HG03460 (cell line): Measurements from ENCODE around the gene NUDT15.
"Not testable (repeated sequence)": the region's sequence is repeated elsewhere in the genome, so short reads cannot be mapped to it uniquely, and the experiment has no call there.

Experiments used
- ATAC-seq: cut with Tn5 transposase; IDR thresholded peaks from one replicate; pipeline ENCODE4 v1.9.1; 2021; ENCODE audit not compliant: unreplicated experiment

The NUDT15 gene

GRCh38 chr13:48037346-48038173 lies at the start of gene NUDT15:
NUDT15 (plus strand) TSS chr13:48037726; CDS start chr13:48037747, 21 bp downstream.
- peak; percentile 94 for ATAC-seq

- no peak for ATAC-seq
Observed at GRCh38 chr13:47990427-47990826, 47.1 kb upstream of the NUDT15 start.

GRCh38 chr13:47990920-47991466 lies 46.5 kb upstream of the NUDT15 start:
- ATAC-seq: no peak

DNA sequence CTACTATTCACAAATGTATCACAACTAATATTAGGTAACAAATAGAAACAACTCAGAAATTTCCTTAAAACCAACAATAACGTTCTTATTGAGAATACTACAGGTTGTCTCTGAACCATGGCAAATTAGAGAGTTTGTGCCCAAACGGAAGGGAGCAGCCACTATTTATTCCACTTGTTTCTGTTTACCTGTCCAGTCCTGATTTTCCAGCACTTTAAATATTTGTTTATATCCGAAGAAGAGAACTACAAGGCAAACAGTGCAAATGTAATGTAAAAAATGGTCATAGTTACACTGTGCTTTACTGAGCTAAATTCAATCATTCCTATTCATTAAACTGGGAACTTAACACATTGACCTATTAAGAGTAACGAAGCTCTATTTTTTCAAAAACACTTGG lies 45.7 kb upstream of the NUDT15 start:
- no peak for ATAC-seq

GRCh38 chr13:47997384-47997783 lies 40.1 kb upstream of the NUDT15 start:
- ATAC-seq: no peak

DNA sequence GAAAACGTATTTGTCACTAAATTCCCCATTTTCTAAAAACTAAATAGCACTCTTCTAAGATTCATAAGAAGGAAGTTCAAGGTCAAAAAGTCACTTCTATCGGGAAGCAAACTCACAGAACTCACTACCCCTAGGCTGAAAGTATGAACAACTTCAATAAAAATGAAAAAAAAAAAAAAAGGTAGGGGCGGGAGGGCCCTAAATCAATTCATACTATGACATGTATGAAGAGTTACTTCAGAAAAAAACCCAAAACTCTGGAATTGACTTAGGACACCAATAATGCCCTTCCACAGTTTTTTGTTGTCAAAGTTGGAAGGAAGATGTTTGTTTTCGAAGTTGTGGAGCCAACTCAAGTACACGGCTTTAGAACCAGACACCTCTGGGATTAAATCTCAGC lies 37.6 kb upstream of the NUDT15 start:
- no peak for ATAC-seq

- ATAC-seq: peak; percentile 35
Observed at GRCh38 chr13:48000559-48001113, 36.9 kb upstream of the NUDT15 start.

- peak; percentile 99 for ATAC-seq
Observed at GRCh38 chr13:48001114-48001881, 36.2 kb upstream of the NUDT15 start, which contains the start of gene SUCLA2. SUCLA2 (minus strand) TSS chr13:48001273; CDS start chr13:48001269, 4 bp downstream.

DNA sequence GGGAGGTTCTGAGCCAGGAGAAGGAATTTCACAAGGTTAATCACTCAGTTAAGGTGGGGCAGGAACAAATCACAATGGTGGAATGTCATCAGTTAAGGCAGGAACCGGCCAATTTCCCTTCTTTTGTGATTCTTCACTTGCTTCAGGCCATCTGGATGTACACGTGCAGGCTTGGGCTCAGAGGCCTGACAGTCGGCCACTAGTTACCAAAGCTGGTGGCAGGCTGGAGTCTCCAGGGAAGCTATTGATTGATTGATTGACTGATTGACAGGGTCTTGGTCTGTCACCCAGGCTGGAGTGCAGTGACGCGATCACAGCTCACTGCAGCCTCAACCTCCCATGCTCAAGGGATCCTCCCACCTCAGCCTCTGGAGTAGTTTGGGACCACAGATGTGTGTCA lies 35.5 kb upstream of the NUDT15 start:
- ATAC-seq: not testable (repeated sequence)

- no peak for ATAC-seq
Observed at GRCh38 chr13:48004201-48004600, 33.3 kb upstream of the NUDT15 start.

- no peak for ATAC-seq
Observed at GRCh38 chr13:48006396-48006795, 31.1 kb upstream of the NUDT15 start.

- no peak for ATAC-seq
Observed at GRCh38 chr13:48009284-48009683, 28.2 kb upstream of the NUDT15 start.

DNA sequence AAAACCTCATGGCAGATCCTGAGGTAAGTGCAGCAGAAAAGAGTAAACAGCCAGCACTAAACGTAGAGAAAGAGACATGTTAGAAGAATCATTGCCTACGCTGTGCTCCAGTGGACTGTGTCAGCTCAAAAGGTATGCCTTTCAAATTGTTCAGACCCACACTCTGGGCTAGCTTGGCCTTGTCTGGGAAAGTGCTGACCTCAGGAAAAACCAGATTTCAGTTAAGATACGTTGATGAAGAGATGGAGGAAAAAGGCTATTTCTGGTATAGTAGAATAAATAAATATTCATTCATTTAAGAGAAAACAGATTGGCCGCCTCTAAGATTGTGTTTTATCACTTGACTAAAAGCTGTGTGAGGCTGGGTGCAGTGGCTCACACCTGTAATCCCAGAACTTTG lies 26.8 kb upstream of the NUDT15 start:
- ATAC-seq: no peak

GRCh38 chr13:48012668-48013067 lies 24.9 kb upstream of the NUDT15 start:
- ATAC-seq: no peak

DNA sequence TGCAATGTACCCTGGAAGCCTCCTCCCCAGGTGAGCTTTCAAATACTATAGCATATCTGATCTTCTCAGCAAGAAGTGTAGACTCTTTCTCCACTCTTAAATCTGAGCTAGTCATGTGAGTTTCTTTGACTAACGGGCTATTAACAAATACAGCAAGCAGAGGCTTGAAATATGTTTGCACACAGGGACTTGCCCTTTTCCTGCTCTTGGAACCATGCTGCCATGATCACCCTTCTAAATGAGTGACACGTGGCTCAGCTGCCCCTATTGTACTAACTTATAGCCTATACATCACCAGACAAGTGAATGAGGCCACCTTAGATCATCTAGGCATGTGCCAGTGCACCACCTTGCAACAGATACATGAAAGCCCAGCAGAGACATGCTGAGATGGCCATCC lies 23.2 kb upstream of the NUDT15 start:
- ATAC-seq: no peak

GRCh38 chr13:48018637-48019036 lies 18.9 kb upstream of the NUDT15 start:
- ATAC-seq: no peak

- ATAC-seq: no peak
Observed at GRCh38 chr13:48019796-48020195, 17.7 kb upstream of the NUDT15 start.

DNA sequence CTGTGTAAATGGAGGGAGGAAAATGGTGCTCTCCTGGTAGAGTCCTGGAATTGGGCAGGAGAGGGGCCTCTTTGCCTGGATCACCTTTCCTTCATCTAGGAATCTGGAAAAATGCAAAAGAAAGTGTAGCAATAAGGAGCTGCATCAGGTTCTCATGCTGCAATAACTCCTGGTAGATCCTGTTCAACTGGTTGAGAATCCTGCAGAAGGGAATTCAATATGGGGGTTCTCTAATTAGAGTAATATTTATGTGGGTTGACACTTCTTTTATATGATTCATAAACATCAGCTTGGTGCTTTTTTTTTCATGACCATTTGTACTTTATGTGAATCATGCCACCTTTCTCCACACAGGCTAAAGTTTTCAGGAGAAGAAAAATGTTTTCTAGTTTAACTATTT lies 9.5 kb upstream of the NUDT15 start:
- no peak for ATAC-seq

DNA sequence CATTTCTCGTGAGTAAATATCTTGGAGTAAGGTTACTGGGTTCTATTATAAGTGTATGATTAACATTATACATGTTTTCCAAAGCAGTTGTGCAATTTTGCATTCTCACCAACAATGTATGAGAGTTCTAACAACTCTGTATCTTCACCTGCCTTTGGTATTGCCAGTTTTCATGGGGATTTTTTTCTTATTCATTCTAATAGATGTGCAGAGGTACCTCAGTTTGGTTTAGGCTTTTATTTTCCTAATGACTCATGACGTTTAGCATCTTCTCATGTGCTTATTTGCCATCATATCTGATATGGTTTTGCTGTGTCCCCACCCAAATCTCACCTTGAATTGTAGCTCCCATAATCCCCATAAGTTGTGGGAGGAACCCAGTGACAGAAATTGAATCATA lies 7.7 kb upstream of the NUDT15 start:
- no peak for ATAC-seq

GRCh38 chr13:48038761-48039160 lies 1.2 kb downstream of the NUDT15 start:
- no peak for ATAC-seq

GRCh38 chr13:48040049-48040448 lies 2.5 kb downstream of the NUDT15 start:
- no peak for ATAC-seq
